HL-60 (cell line): ENCODE data around the gene NEURL1.

Source experiments
- GABPA ChIP-seq: IDR thresholded peaks from 2 replicates; pipeline ENCODE4 v1.6.1; 2012; ENCODE audit warnings: low read depth
- POLR2AphosphoS5 ChIP-seq: IDR thresholded peaks from 2 replicates; pipeline ENCODE4 v1.6.1; 2012; ENCODE audit warnings: low read depth
- SPI1 ChIP-seq: IDR thresholded peaks from 2 replicates; pipeline ENCODE4 v1.6.1; 2012; ENCODE audit warnings: low read depth, mild to moderate bottlenecking, borderline replicate concordance
- TF ChIP-seq, protein P1 (sequence below): IDR thresholded peaks from one replicate; pipeline ENCODE4 v1.5.1; 2011; ENCODE audit warnings: low read length, control low read depth, inconsistent platforms; ENCODE audit not compliant: insufficient read depth
- TF ChIP-seq, protein P2 (sequence below): IDR thresholded peaks from 2 replicates; pipeline ENCODE4 v1.6.1; 2012; ENCODE audit warnings: low read depth; ENCODE audit not compliant: insufficient replicate concordance

DNA sequence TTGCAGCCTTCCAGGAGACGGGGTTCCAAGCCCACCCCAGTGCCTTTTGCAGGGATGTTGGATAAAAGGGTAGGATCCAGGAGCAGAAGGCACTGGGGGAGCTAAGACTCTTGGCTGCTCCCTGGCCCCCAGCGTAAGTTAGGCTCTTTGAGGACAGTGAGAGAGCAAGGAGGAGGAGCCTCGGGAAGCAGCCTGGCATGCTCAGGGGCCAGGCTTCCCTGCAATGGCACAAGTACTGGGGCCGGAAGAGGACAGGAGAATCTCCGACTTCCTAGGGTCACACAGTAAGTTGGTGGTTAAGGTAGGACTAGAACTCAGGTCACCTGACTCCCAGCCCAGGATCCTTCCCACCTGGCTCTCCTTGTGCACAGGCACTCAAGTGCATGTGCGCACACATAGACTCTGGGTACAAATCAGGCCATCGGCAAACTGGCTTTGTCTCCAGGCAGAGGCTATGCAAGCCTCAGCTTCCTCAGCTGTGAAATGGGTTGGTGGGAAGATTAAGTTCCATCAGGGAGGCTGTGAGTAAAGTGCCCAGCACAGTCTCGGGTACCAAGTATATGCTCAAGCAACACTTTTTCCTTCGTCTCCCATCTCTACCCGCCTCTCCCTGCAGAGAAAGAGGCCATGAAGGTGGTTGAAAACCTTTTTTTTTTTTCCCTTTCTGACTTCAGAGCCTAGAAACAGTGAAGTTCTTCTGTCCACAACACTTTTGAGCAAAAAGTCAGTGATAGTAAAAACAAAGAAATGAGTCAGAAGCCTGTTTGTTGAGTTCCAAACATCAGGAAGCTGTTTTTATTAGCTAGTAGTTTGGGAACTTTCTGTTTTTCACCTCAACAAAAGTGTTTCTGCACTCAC, 79.1 kb downstream of the NEURL1 start:
- TF ChIP-seq, protein P1, sequence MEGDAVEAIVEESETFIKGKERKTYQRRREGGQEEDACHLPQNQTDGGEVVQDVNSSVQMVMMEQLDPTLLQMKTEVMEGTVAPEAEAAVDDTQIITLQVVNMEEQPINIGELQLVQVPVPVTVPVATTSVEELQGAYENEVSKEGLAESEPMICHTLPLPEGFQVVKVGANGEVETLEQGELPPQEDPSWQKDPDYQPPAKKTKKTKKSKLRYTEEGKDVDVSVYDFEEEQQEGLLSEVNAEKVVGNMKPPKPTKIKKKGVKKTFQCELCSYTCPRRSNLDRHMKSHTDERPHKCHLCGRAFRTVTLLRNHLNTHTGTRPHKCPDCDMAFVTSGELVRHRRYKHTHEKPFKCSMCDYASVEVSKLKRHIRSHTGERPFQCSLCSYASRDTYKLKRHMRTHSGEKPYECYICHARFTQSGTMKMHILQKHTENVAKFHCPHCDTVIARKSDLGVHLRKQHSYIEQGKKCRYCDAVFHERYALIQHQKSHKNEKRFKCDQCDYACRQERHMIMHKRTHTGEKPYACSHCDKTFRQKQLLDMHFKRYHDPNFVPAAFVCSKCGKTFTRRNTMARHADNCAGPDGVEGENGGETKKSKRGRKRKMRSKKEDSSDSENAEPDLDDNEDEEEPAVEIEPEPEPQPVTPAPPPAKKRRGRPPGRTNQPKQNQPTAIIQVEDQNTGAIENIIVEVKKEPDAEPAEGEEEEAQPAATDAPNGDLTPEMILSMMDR: no peak
- no peak for TF ChIP-seq POLR2AphosphoS5
- TF ChIP-seq, protein P2, sequence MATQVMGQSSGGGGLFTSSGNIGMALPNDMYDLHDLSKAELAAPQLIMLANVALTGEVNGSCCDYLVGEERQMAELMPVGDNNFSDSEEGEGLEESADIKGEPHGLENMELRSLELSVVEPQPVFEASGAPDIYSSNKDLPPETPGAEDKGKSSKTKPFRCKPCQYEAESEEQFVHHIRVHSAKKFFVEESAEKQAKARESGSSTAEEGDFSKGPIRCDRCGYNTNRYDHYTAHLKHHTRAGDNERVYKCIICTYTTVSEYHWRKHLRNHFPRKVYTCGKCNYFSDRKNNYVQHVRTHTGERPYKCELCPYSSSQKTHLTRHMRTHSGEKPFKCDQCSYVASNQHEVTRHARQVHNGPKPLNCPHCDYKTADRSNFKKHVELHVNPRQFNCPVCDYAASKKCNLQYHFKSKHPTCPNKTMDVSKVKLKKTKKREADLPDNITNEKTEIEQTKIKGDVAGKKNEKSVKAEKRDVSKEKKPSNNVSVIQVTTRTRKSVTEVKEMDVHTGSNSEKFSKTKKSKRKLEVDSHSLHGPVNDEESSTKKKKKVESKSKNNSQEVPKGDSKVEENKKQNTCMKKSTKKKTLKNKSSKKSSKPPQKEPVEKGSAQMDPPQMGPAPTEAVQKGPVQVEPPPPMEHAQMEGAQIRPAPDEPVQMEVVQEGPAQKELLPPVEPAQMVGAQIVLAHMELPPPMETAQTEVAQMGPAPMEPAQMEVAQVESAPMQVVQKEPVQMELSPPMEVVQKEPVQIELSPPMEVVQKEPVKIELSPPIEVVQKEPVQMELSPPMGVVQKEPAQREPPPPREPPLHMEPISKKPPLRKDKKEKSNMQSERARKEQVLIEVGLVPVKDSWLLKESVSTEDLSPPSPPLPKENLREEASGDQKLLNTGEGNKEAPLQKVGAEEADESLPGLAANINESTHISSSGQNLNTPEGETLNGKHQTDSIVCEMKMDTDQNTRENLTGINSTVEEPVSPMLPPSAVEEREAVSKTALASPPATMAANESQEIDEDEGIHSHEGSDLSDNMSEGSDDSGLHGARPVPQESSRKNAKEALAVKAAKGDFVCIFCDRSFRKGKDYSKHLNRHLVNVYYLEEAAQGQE: no peak
- no peak for TF ChIP-seq GABPA
- TF ChIP-seq SPI1: no peak
